Choroid plexus epithelial cell (primary cell): ENCODE measurements around the gene PLEKHG5.

ENCODE experiments used
- DNase-seq: peaks from one replicate; pipeline ENCODE4 v3.0.0-alpha.2; 2010; ENCODE audit warnings: low read depth
- H3K4me3 ChIP-seq: 2 replicates; pipeline ENCODE4 v1.5.1; 2011; ENCODE audit warnings: low read depth, mild to moderate bottlenecking, control low read depth, low read length, moderate library complexity
- CTCF ChIP-seq: conservative IDR thresholded peaks from 2 replicates; pipeline ENCODE4 v1.5.1; 2011; ENCODE audit warnings: low read depth, mild to moderate bottlenecking, control low read depth, inconsistent platforms, low read length, moderate library complexity

PLEKHG5 gene

GRCh38 chr1:6420454-6421042 is 70.9 kb downstream of the PLEKHG5 start:
- TF ChIP-seq CTCF = no peak
- H3K4me3 ChIP-seq = no peak overlapping the region
- no peak for DNase-seq

GRCh38 chr1:6419804-6420453 is 71.5 kb downstream of the PLEKHG5 start, which contains the start of gene HES2:
HES2 (minus strand) TSS chr1:6419919; CDS start chr1:6419820, 99 bp downstream.
- no peak for DNase-seq
- no peak within 1 kb of the TSS for H3K4me3 ChIP-seq
- TF ChIP-seq CTCF = no peak

GRCh38 chr1:6419397-6419803 is 72.1 kb downstream of the PLEKHG5 start:
- DNase-seq = no peak
- no peak for TF ChIP-seq CTCF
- H3K4me3 ChIP-seq = no peak overlapping the region

GRCh38 chr1:6418668-6419396 is 72.6 kb downstream of the PLEKHG5 start:
- no peak overlapping the region for H3K4me3 ChIP-seq
- DNase-seq = no peak

GRCh38 chr1:6417961-6418667 is 73.4 kb downstream of the PLEKHG5 start:
- no peak overlapping the region for H3K4me3 ChIP-seq
- DNase-seq = no peak
- no peak for TF ChIP-seq CTCF

More at GRCh38 chr1:6418668-6419396, 72.6 kb downstream of the PLEKHG5 start:
- no peak for TF ChIP-seq CTCF
